Measurements from ENCODE around the gene ASAP2. TPM values are rescaled to one million over a fixed set of nuclear protein-coding genes. Genes with fewer than 3 reads are reported as not detected.

The ASAP2 gene
- total RNA-seq: 10 to 100 TPM; 50.4 to 84.1 (median 50.5) TPM
- long read RNA-seq, donor 1, full-length matches to known transcripts: 7 of 42 reads
- long read RNA-seq, donor 1, partial matches to known transcripts: 28 of 42 reads
- long read RNA-seq, donor 1, other reads (novel, unspliced or antisense): 7 of 42 reads
- long read RNA-seq, donor 2, partial matches to known transcripts: 0 of 6 reads
- long read RNA-seq, donor 2, other reads (novel, unspliced or antisense): 5 of 6 reads

GRCh38 chr2:9205963-9206948, at the start of gene ASAP2:
Gene ASAP2 (plus strand): TSS chr2:9206812. CDS start chr2:9207105, 293 bp downstream.
- peak; percentile 78 to 88 (median 79) for DNase-seq
- TF ChIP-seq CTCF (IDR thresholded peaks at IDR 0.05): peak; percentile 80
- Histone ChIP-seq H3K4me3 (peak within 1 kb of the TSS; percentile 72), H3K36me3 (ENCODE audit: low read depth) (no peaks in the 10 kb centered on the region), H3K9me3 (no peaks in the 10 kb centered on the region), H3K4me1 (ENCODE audit: low read depth) (peaks cover 22% of the 10 kb centered on the region)
- ATAC-seq: peak; percentile 76
- intact Hi-C loops (cut with DNase I, micrococcal nuclease): loop anchor here (10.0 kb wide), 1 partner anchor 129 kb away; no protein-coding TSS in a partner anchor

GRCh38 chr2:9158786-9159779, 47.5 kb upstream of the ASAP2 start:
- Histone ChIP-seq H3K9me3 (no peaks in the 10 kb centered on the region), H3K4me1 (ENCODE audit: low read depth) (no peaks in the 10 kb centered on the region), H3K36me3 (ENCODE audit: low read depth) (no peaks in the 10 kb centered on the region), H3K4me3 (no peak overlapping the region)
- intact Hi-C loops (cut with DNase I, micrococcal nuclease): no loop called here
- ATAC-seq (no peak), DNase-seq (no peak)
- TF ChIP-seq CTCF (IDR thresholded peaks at IDR 0.05): no peak

- Histone ChIP-seq H3K4me3 (no peak overlapping the region), H3K4me1 (ENCODE audit: low read depth) (no peaks in the 10 kb centered on the region), H3K9me3 (no peaks in the 10 kb centered on the region), H3K36me3 (ENCODE audit: low read depth) (no peaks in the 10 kb centered on the region)
- DNase-seq (no peak), ATAC-seq (no peak)
- intact Hi-C loops (cut with DNase I, micrococcal nuclease): no loop called here
- TF ChIP-seq CTCF (IDR thresholded peaks at IDR 0.05): no peak
These were observed 45.9 kb upstream of the ASAP2 start for GRCh38 chr2:9160732-9161131.

GRCh38 chr2:9162841-9163240, 43.8 kb upstream of the ASAP2 start:
- DNase-seq (no peak), ATAC-seq (no peak)
- Histone ChIP-seq H3K4me3 (no peak overlapping the region), H3K9me3 (no peaks in the 10 kb centered on the region), H3K36me3 (ENCODE audit: low read depth) (no peaks in the 10 kb centered on the region), H3K4me1 (ENCODE audit: low read depth) (no peaks in the 10 kb centered on the region)
- intact Hi-C loops (cut with DNase I, micrococcal nuclease): no loop called here
- TF ChIP-seq CTCF (IDR thresholded peaks at IDR 0.05): no peak

Measured in mucosa of descending colon (tissue), 3 donors.